A549 (cell line): ENCODE measurements around the gene ALPG. TPM values are rescaled to one million over a fixed set of nuclear protein-coding genes. Genes with fewer than 3 reads are reported as not detected.
A peak's percentile ranks its signal among the peaks of the same experiment; 100 is the strongest.

ENCODE experiments used
- ATAC-seq, 2 experiments: fragments of 200-7000 bp in 1 of 2; fragments of >200 bp in 1 of 2; cut with Nextera tagmentation in 1 of 2; cut with Tn5 transposase in 1 of 2; 3 replicates each; pipeline versions ENCODE4 v1.8.0 to v1.9.1; 2018 to 2020; ENCODE audit warnings: mild to moderate bottlenecking in 1 of 2, moderate library complexity in 1 of 2
- CTCF ChIA-PET: fragments of 300-600 bp; sonication (Branson Sonifier 250); formaldehyde crosslinking; extraction: SDS; loops from one replicate; lab custom pipeline; 2021; ENCODE audit warnings: antibody characterized with exemption, inconsistent platforms; lab: Yijun Ruan, JAX
- POLR2A ChIA-PET: fragments of 350-600 bp; formaldehyde crosslinking; extraction: SDS; loops from one replicate; lab custom pipeline; 2021; ENCODE audit warnings: antibody characterized with exemption, inconsistent platforms; lab: Yijun Ruan, JAX
- DNase-seq, 2 experiments: peaks; one replicate each; pipeline versions ENCODE4 v3.0.0 to v3.0.0-alpha.2; 2011 to 2016; ENCODE audit warnings: low read depth in 1 of 2, low spot score in 1 of 2
- FAIRE-seq: peaks from 2 replicates; lab custom pipeline; 2011; peaks lifted over from hg19 to GRCh38; lab: Jason Lieb, UNC
- H3K27ac ChIP-seq, 2 experiments: fragments of >200 bp; sonication (Bioruptor Twin); formaldehyde crosslinking; 3 replicates each; pipeline ENCODE4 v1.5.1; 2016 to 2017
- H3K4me1 ChIP-seq: fragments of >200 bp; sonication (Bioruptor Twin); formaldehyde crosslinking; 3 replicates; pipeline ENCODE4 v1.6.1; 2016
- H3K4me2 ChIP-seq: fragments of >200 bp; sonication (Bioruptor Twin); formaldehyde crosslinking; 3 replicates; pipeline ENCODE4 v1.6.1; 2016
- H3K4me3 ChIP-seq: fragments of >200 bp; sonication (Bioruptor Twin); formaldehyde crosslinking; 3 replicates; pipeline ENCODE4 v1.5.1; 2016
- H3K9me3 ChIP-seq: fragments of >200 bp; sonication (Bioruptor Twin); formaldehyde crosslinking; 3 replicates; pipeline ENCODE4 v1.6.1; 2016
- CBX8 ChIP-seq: fragments of 200-600 bp; sonication (generic); IDR thresholded peaks from 2 replicates; pipeline ENCODE4 v1.6.1; 2016
- CEBPB ChIP-seq, 2 experiments: fragments of >200 bp in 1 of 2; sonication (Bioruptor Twin) in 1 of 2; formaldehyde crosslinking in 1 of 2; IDR thresholded peaks; 2 replicates each; pipeline ENCODE4 v1.6.1; 2012 to 2016
- CHD2 ChIP-seq: fragments of 150-350 bp; IDR thresholded peaks from 2 replicates; pipeline ENCODE4 v1.6.1; 2014; ENCODE audit warnings: low read length; ENCODE audit not compliant: partially characterized antibody
- EHF ChIP-seq: fragments of 250-450 bp; sonication (Bioruptor Pico); IDR thresholded peaks from 2 replicates; pipeline ENCODE4 v1.5.0; 2020; ENCODE audit warnings: mild to moderate bottlenecking
- EHMT2 ChIP-seq: fragments of 200-600 bp; sonication (generic); IDR thresholded peaks from 2 replicates; pipeline ENCODE4 v1.6.1; 2016; ENCODE audit warnings: antibody characterized with exemption, low read depth, mild to moderate bottlenecking, moderate library complexity
- ESRRA ChIP-seq: fragments of 150-350 bp; IDR thresholded peaks from 2 replicates; pipeline ENCODE4 v1.6.1; 2014; ENCODE audit warnings: mild to moderate bottlenecking, low read length, borderline replicate concordance
- FOSB ChIP-seq: fragments of 250-450 bp; sonication (Bioruptor Pico); IDR thresholded peaks from 2 replicates; pipeline ENCODE4 v1.5.0; 2020; ENCODE audit warnings: mild to moderate bottlenecking, moderate library complexity
- FOXS1 ChIP-seq: fragments of 250-450 bp; sonication (Bioruptor Pico); IDR thresholded peaks from 2 replicates; pipeline ENCODE4 v1.5.0; 2020; ENCODE audit warnings: mild to moderate bottlenecking, moderate library complexity
- HEYL ChIP-seq: fragments of 250-450 bp; sonication (Bioruptor Pico); IDR thresholded peaks from 2 replicates; pipeline ENCODE4 v1.8.0; 2021; ENCODE audit warnings: mild to moderate bottlenecking, moderate library complexity
- HOXB5 ChIP-seq: fragments of 250-450 bp; sonication (Bioruptor Pico); IDR thresholded peaks from 2 replicates; pipeline ENCODE4 v1.5.0; 2020; ENCODE audit warnings: mild to moderate bottlenecking, moderate library complexity
- KDM1A ChIP-seq: fragments of 200-600 bp; sonication (generic); IDR thresholded peaks from 2 replicates; pipeline ENCODE4 v1.6.1; 2016; ENCODE audit warnings: low read depth, mild to moderate bottlenecking
- MAZ ChIP-seq: fragments of 150-350 bp; IDR thresholded peaks from 2 replicates; pipeline ENCODE4 v1.6.1; 2014; ENCODE audit warnings: antibody characterized with exemption, low read depth, low read length, borderline replicate concordance
- RAD21 ChIP-seq, 2 experiments: fragments of >200 bp in 1 of 2; sonication (Bioruptor Twin) in 1 of 2; formaldehyde crosslinking in 1 of 2; IDR thresholded peaks in 1 of 2; conservative IDR thresholded peaks in 1 of 2; 2 replicates in 1 of 2; 3 replicates in 1 of 2; pipeline ENCODE4 v1.6.1; 2012 to 2018; ENCODE audit warnings: inconsistent platforms in 1 of 2
- RARB ChIP-seq: fragments of 250-450 bp; sonication (Bioruptor Pico); IDR thresholded peaks from 2 replicates; pipeline ENCODE4 v1.8.0; 2021; ENCODE audit warnings: mild to moderate bottlenecking, moderate library complexity
- RFX5 ChIP-seq: fragments of 450-650 bp; IDR thresholded peaks from 2 replicates; pipeline ENCODE4 v1.7.1; 2014; ENCODE audit warnings: antibody characterized with exemption, mild to moderate bottlenecking, moderate library complexity
- SMC3 ChIP-seq: fragments of >200 bp; sonication (Bioruptor Twin); formaldehyde crosslinking; IDR thresholded peaks from 3 replicates; pipeline ENCODE4 v1.6.1; 2018; ENCODE audit warnings: inconsistent platforms
- SREBF2 ChIP-seq: fragments of 450-650 bp; IDR thresholded peaks from 2 replicates; pipeline ENCODE4 v1.6.1; 2014; ENCODE audit warnings: mild to moderate bottlenecking, moderate library complexity
- TP53 ChIP-seq: fragments of 250-450 bp; sonication (Bioruptor Pico); IDR thresholded peaks from 2 replicates; pipeline ENCODE4 v1.5.0; 2021; ENCODE audit warnings: mild to moderate bottlenecking, moderate library complexity
- ZFP36 ChIP-seq: fragments of 450-650 bp; IDR thresholded peaks from 2 replicates; pipeline ENCODE4 v1.6.1; 2014; ENCODE audit warnings: borderline replicate concordance; ENCODE audit not compliant: partially characterized antibody
- WGBS: methylation state at CpG from one replicate; pipeline ENCODE4 v1.1.6; 2017; ENCODE audit errors: missing lambda C conversion rate; 5-methylcytosine and 5-hydroxymethylcytosine counted together
- polyA plus RNA-seq, 4 experiments: library from polyadenylated mRNA; depleted of rRNA in 3 of 4; stranded (reverse); fragments of >200 nt; fragmentation: RNase III in 1 of 4; extraction: RNeasy Plus Mini Kit Qiagen cat#74134 plus additional on column Dnase treatment in 1 of 4; gene quantifications; 2 replicates in 3 of 4; 3 replicates in 1 of 4; pipeline ENCODE4 v1.2.3, GENCODE V29; 2011 to 2017
- TF ChIP-seq, protein P1 (sequence below): fragments of >200 bp; sonication (Bioruptor Twin); formaldehyde crosslinking; IDR thresholded peaks from 3 replicates; pipeline ENCODE4 v1.5.1; 2016
- TF ChIP-seq, protein P2 (sequence below): fragments of >200 bp; sonication (Bioruptor Twin); formaldehyde crosslinking; IDR thresholded peaks from 2 replicates; pipeline ENCODE4 v1.6.1; 2016
- TF ChIP-seq, protein P3 (sequence below): IDR thresholded peaks from 2 replicates; pipeline ENCODE4 v1.6.1; 2012
- TF ChIP-seq, protein P4 (sequence below): fragments of >200 bp; sonication (Bioruptor Twin); formaldehyde crosslinking; IDR thresholded peaks from 3 replicates; pipeline ENCODE4 v1.6.1; 2016
- TF ChIP-seq, protein P5 (sequence below): fragments of 450-650 bp; IDR thresholded peaks from 2 replicates; pipeline ENCODE4 v1.6.1; 2014; ENCODE audit warnings: antibody characterized with exemption
- TF ChIP-seq, protein P6 (sequence below): fragments of 150-350 bp; IDR thresholded peaks from 2 replicates; pipeline ENCODE4 v1.6.1; 2014; ENCODE audit warnings: low read depth, mild to moderate bottlenecking, low read length

The ALPG gene
- polyA plus RNA-seq, 2 of the 4 experiments (the other 2 are of a cell fraction): 0.04 to 0.18 TPM

DNA sequence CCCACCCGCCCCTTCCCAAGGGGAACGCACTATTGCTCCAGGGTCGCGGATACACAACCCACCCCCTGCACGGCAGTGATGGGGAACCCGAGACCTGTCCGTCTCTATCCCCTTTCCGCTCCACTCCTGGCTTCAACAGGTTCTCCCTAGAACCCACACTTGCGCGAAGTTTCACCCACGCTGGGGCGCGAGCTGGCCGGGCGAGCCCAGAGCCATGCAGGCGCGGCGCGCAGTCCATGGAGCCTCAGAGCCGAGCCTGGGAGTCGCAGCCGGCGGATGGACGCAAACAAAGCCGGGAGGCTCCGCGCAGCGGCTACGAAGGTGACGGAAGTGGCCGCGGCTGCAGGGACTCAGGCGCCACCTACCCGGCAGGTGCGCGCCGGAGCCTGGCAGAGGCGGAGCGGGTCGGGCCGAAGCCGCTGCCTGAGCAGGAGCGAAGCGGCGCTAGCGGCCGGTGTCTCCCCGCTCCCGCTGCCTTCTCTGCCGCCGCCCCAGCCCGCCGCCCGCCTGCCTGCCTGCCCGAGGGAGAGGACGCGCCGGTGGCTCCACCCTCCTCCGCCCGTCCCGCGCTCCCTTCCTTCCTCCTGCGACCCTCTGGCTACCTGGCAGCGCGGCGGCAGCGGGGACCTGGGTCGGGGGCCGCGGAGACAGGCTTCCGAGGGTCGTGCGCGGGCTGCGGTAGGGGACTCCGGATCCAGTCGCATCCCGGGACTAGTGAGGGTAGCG, 14.0 kb downstream of the ALPG start:
- Histone ChIP-seq H3K27ac (peak overlapping the region; percentile 34 to 68; a peak in 5 of 6 replicates), H3K4me2 (peak overlapping the region; percentile 98), H3K4me1 (no peaks in the 10 kb centered on the region), H3K4me3 (peak overlapping the region; percentile 46), H3K9me3 (peaks cover 3% of the 10 kb centered on the region; the same call in 1 of the 3 replicates)
- ATAC-seq: peak; percentile 58 to 75
- POLR2A ChIA-PET: no interaction called here
- DNase-seq: peak; percentile 25 to 29
- FAIRE-seq: no peak
- CTCF ChIA-PET: interaction anchor here (1.1 to 1.4 kb wide), 2 partner anchors 9 to 14 kb away, joined by 3 read pairs; no protein-coding TSS in a partner anchor
- no peak for TF ChIP-seq MAZ
- TF ChIP-seq FOSB (CRISPR knock-in tag): no peak
- TF ChIP-seq, protein P1, sequence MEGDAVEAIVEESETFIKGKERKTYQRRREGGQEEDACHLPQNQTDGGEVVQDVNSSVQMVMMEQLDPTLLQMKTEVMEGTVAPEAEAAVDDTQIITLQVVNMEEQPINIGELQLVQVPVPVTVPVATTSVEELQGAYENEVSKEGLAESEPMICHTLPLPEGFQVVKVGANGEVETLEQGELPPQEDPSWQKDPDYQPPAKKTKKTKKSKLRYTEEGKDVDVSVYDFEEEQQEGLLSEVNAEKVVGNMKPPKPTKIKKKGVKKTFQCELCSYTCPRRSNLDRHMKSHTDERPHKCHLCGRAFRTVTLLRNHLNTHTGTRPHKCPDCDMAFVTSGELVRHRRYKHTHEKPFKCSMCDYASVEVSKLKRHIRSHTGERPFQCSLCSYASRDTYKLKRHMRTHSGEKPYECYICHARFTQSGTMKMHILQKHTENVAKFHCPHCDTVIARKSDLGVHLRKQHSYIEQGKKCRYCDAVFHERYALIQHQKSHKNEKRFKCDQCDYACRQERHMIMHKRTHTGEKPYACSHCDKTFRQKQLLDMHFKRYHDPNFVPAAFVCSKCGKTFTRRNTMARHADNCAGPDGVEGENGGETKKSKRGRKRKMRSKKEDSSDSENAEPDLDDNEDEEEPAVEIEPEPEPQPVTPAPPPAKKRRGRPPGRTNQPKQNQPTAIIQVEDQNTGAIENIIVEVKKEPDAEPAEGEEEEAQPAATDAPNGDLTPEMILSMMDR: no peak
- no peak for TF ChIP-seq FOXS1 (CRISPR knock-in tag)
- 0 out of 5 replicates have a peak, but pooled peaks of 1 of the 2 experiments have one; percentile 13 for TF ChIP-seq RAD21 (conservative IDR thresholded peaks at IDR 0.05 in 1 of 2, IDR thresholded peaks at IDR 0.05 in 1 of 2)
- no peak for TF ChIP-seq RFX5
- WGBS: 29% methylated on average over 19 of the region's 79 CpGs

DNA sequence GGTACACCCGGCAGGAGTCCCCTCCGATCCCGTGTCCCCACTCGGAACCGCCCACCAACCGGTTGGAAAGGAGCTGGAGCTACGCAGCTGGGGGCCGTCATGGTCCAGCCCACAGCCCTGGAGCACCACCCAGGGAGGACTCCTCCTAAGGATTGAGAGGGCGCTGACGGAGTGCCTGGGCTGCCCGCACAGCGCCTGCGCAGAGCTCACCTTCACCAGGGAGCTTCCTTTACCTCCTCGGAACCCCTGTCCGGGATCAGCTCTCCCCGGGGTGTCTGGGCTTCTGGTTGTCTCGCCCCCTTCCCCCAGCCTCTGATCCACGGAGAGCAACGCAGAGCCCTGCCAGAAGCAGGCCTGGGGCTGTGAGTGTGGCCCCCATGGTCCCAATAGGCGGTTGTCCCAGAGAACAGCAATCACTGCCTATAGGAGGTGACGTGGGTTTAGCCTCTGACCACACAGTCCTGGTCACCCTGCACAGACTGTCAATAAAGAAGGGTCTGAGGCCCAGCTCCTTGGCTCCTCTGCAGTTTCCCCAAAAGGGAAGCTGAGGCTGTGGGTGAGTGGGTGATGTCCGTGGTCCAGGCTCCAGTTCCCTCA, 14.6 kb downstream of the ALPG start:
- no peaks in the 10 kb centered on the region for H3K4me1 ChIP-seq
- ChIA-PET POLR2A (no interaction called here), CTCF (interaction anchor here (1.1 to 1.4 kb wide), 2 partner anchors 8 to 13 kb away, joined by 3 read pairs; no protein-coding TSS in a partner anchor)
- peak overlapping the region; percentile 46 for H3K4me3 ChIP-seq
- no peak for ATAC-seq
- peak overlapping the region in 1 of 2 experiments; percentile 68; a peak in 3 of 6 replicates for H3K27ac ChIP-seq
- TF ChIP-seq ESRRA (no peak), ZFP36 (no peak), HOXB5 (no peak), RARB (CRISPR knock-in tag) (no peak), EHMT2 (no peak), SMC3 (no peak), TP53 (CRISPR knock-in tag) (no peak), KDM1A (no peak)
- TF ChIP-seq, protein P2, sequence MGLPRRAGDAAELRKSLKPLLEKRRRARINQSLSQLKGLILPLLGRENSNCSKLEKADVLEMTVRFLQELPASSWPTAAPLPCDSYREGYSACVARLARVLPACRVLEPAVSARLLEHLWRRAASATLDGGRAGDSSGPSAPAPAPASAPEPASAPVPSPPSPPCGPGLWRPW: no peak
- no peak for FAIRE-seq
- no peak for DNase-seq
- peak overlapping the region; percentile 98 for H3K4me2 ChIP-seq
- H3K9me3 ChIP-seq: peaks cover 3% of the 10 kb centered on the region; the same call in 1 of the 3 replicates
- 85% methylated on average over 21 of the region's 22 CpGs for WGBS

DNA sequence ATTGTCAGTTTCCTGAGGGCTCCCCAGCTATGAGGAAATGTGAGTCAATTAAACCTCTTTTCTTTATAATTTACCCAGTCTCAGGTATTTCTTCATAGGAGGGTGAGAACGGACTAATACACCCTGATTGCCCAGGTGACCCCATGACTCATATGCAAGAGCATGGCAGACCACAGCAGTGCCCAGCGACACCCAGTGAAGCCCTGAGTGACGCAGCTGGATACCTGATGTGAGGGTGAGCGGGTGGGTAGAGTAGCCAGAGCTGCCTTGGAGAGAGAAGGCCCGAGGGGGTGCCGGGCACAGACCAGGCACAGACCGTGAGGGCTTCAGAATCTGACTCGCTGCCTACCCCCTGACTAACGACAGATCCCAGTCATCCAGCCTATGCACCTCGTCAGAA, 15.4 kb downstream of the ALPG start:
- no peak for TF ChIP-seq RAD21 (conservative IDR thresholded peaks at IDR 0.05 in 1 of 2, IDR thresholded peaks at IDR 0.05 in 1 of 2)
- TF ChIP-seq SMC3: no peak
- TF ChIP-seq, protein P3, sequence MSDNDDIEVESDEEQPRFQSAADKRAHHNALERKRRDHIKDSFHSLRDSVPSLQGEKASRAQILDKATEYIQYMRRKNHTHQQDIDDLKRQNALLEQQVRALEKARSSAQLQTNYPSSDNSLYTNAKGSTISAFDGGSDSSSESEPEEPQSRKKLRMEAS: no peak
- no peak for TF ChIP-seq FOSB (CRISPR knock-in tag)
- TF ChIP-seq KDM1A: no peak
- TF ChIP-seq, protein P4, sequence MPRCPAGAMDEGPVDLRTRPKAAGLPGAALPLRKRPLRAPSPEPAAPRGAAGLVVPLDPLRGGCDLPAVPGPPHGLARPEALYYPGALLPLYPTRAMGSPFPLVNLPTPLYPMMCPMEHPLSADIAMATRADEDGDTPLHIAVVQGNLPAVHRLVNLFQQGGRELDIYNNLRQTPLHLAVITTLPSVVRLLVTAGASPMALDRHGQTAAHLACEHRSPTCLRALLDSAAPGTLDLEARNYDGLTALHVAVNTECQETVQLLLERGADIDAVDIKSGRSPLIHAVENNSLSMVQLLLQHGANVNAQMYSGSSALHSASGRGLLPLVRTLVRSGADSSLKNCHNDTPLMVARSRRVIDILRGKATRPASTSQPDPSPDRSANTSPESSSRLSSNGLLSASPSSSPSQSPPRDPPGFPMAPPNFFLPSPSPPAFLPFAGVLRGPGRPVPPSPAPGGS: no peak
- TF ChIP-seq CBX8: no peak
- no peak for TF ChIP-seq ZFP36
- no peak for TF ChIP-seq SREBF2
- no peak for TF ChIP-seq FOXS1 (CRISPR knock-in tag)
- TF ChIP-seq CEBPB (IDR thresholded peaks at IDR 0.05): no peak
- TF ChIP-seq CHD2: no peak
- TF ChIP-seq RFX5: no peak
- TF ChIP-seq, protein P5, sequence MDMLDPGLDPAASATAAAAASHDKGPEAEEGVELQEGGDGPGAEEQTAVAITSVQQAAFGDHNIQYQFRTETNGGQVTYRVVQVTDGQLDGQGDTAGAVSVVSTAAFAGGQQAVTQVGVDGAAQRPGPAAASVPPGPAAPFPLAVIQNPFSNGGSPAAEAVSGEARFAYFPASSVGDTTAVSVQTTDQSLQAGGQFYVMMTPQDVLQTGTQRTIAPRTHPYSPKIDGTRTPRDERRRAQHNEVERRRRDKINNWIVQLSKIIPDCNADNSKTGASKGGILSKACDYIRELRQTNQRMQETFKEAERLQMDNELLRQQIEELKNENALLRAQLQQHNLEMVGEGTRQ: no peak
- no peak for TF ChIP-seq EHF
- TF ChIP-seq, protein P6, sequence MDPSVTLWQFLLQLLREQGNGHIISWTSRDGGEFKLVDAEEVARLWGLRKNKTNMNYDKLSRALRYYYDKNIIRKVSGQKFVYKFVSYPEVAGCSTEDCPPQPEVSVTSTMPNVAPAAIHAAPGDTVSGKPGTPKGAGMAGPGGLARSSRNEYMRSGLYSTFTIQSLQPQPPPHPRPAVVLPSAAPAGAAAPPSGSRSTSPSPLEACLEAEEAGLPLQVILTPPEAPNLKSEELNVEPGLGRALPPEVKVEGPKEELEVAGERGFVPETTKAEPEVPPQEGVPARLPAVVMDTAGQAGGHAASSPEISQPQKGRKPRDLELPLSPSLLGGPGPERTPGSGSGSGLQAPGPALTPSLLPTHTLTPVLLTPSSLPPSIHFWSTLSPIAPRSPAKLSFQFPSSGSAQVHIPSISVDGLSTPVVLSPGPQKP: no peak
- no peak for TF ChIP-seq EHMT2
- TF ChIP-seq HEYL: no peak
- Histone ChIP-seq H3K27ac (no peak overlapping the region), H3K4me1 (no peaks in the 10 kb centered on the region), H3K4me3 (no peak overlapping the region), H3K4me2 (no peak overlapping the region), H3K9me3 (peaks cover 3% of the 10 kb centered on the region; the same call in 1 of the 3 replicates)
- ChIA-PET CTCF (interaction anchor here (1.4 kb wide), 1 partner anchor 13 kb away, joined by 3 read pairs; no protein-coding TSS in a partner anchor), POLR2A (no interaction called here)
- 86% methylated on average over 10 of the region's 10 CpGs for WGBS
- no peak for FAIRE-seq
- DNase-seq: no peak
- ATAC-seq: no peak
